Aorta (tissue), 5 donors: Measurements from ENCODE around the gene TGM5. TPM values are rescaled to one million over a fixed set of nuclear protein-coding genes. Genes with fewer than 3 reads are reported as not detected.
A peak's percentile ranks its signal among the peaks of the same experiment; 100 is the strongest.
"Not testable (repeated sequence)": the region's sequence is repeated elsewhere in the genome, so short reads cannot be mapped to it uniquely, and the experiment has no call there.

ENCODE experiments used
- ATAC-seq: fragments of 200-7000 bp; cut with Tn5 transposase; one replicate; pipeline ENCODE4 v1.9.1; 2022; ENCODE audit warnings: moderate library complexity; ENCODE audit not compliant: low FRiP score
- DNase-seq, 2 donors: peaks; one replicate each; pipeline ENCODE4 v3.0.0-alpha.2; 2020
- H3K27ac ChIP-seq, 2 donors: one replicate each; pipeline ENCODE4 v1.5.1; 2013; ENCODE audit warnings: low read length in 2 of 2, mild to moderate bottlenecking in 2 of 2, moderate library complexity in 2 of 2, control low read depth in 1 of 2, inconsistent platforms in 1 of 2, low read depth in 1 of 2
- H3K27me3 ChIP-seq, 2 donors: one replicate each; pipeline ENCODE4 v1.6.1; 2013; ENCODE audit warnings: control low read depth in 1 of 2, low read length in 1 of 2, mild to moderate bottlenecking in 1 of 2, moderate library complexity in 1 of 2; ENCODE audit not compliant: insufficient read depth in 2 of 2, control insufficient read depth in 1 of 2
- H3K36me3 ChIP-seq, 2 donors: one replicate each; pipeline ENCODE4 v1.6.1; 2013; ENCODE audit warnings: control low read depth in 1 of 2, low read length in 1 of 2, mild to moderate bottlenecking in 1 of 2; ENCODE audit not compliant: insufficient read depth in 2 of 2, control insufficient read depth in 1 of 2
- H3K4me1 ChIP-seq, 2 donors: one replicate each; pipeline ENCODE4 v1.6.1; 2013; ENCODE audit warnings: low read length in 2 of 2, control low read depth in 1 of 2, mild to moderate bottlenecking in 1 of 2, moderate library complexity in 1 of 2; ENCODE audit not compliant: insufficient read depth in 2 of 2, control insufficient read depth in 1 of 2
- H3K4me3 ChIP-seq, 2 donors: one replicate each; pipeline ENCODE4 v1.5.1; 2013; ENCODE audit warnings: low read length in 2 of 2, control low read depth in 1 of 2, mild to moderate bottlenecking in 1 of 2
- H3K9me3 ChIP-seq: one replicate; pipeline ENCODE4 v1.6.1; 2013; ENCODE audit warnings: mild to moderate bottlenecking, low read length; ENCODE audit not compliant: control insufficient read depth
- WGBS, 2 donors: extraction: QIAGEN DNeasy Blood & Tissue Kit; methylation state at CpG; one replicate each; pipeline ENCODE4 v1.1.7; 2013; 5-methylcytosine and 5-hydroxymethylcytosine counted together
- intact Hi-C, 2 donors: fragments of 100-400 bp; cut with DNase I; formaldehyde crosslinking; loops; one replicate each; pipeline versions ENCODE4 v1.14.2 to v1.15.0; 2022
- polyA plus RNA-seq, 2 donors: library from polyadenylated mRNA; stranded (reverse); fragments of 200-250 nt; gene quantifications; one replicate each; pipeline ENCODE4 v1.2.3, GENCODE V29; 2013
- total RNA-seq, 2 donors: library from RNA; stranded (reverse); fragmentation: NEBNext Ultra II Directional; extraction: Animal tissue kit (Norgen Biotek cat#: 25700); gene quantifications; one replicate each; pipeline ENCODE4 v1.2.1, GENCODE V29; 2021
- donor health status: healthy with polysubstance abuse.
- donor health status: Bipolar disorder and iron deficiency.
- donor health status: DM: no; HTN: no; CAD: no.
- donor health status: DM: no; HTN: no; CAD: no.
- donor health status: DM: yes; HTN: yes; CAD: no.

TGM5 gene
- total and polyA plus RNA-seq, 4 donors: 0.84 TPM; not detected in 3

DNA sequence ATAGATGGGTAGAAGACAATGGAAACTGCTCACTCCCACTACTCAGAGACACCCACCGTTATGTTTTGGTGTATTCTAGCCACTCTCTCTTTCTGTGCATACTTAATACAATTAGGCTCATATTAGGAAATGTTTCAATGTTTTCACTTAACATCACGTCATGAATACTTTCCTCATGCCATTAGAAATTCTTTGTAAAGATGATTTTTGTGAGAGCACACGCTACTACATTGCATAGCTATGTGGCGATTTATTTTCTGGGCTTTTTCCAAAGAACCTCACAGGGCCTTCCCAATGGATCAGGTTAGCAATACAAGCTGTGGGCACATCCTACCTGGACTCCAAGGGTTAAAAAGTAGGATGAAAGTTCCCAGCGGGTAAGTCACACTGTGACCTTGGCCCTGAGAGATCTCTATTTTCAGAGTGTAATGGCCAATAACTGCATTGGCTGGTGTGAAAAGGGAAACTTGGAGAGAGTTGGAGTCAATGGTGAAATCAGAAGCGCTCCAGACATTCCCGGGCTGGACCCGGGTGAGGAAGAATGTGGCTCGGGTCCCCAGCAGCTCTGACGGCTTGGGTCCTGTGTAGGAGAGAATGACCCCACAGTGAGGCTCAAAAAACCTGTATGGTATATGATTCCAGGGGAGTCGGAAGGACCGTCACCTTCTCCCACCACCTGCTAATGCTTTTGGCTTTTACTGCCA, 25.8 kb upstream of the TGM5 start:
- Histone ChIP-seq H3K27me3 (peaks cover 0 to 2% of the 10 kb centered on the region in 2 donors), H3K4me1 (no peaks in the 10 kb centered on the region), H3K36me3 (no peaks in the 10 kb centered on the region), H3K4me3 (no peak overlapping the region), H3K27ac (no peak overlapping the region), H3K9me3 (no peaks in the 10 kb centered on the region)
- ATAC-seq: peak; percentile 50
- 21 to 26% methylated on average over 12 of the region's 12 CpGs for WGBS, 2 donors
- no peak for DNase-seq
- intact Hi-C loops: no loop called here

DNA sequence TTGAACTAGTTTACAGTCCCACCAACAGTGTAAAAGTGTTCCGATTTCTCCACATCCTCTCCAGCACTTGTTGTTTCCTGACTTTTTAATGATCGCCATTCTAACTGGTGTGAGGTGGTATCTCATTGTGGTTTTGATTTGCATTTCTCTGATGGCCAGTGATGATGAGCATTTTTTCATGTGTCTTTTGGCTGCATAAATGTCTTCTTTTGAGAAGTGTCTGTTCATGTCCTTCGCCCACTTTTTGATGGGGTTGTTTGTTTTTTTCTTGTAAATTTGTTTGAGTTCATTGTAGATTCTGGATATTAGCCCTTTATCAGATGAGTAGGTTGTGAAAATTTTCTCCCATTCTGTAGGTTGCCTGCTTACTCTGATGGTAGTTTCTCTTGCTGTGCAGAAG, 22.9 kb upstream of the TGM5 start:
- H3K4me1 ChIP-seq, H3K36me3 ChIP-seq, H3K9me3 ChIP-seq, H3K4me3 ChIP-seq, H3K27ac ChIP-seq, ATAC-seq, DNase-seq, intact Hi-C loops, H3K27me3 ChIP-seq: not testable (repeated sequence)
- WGBS, 2 donors: 95 to 99% methylated on average over 2 of the region's 3 CpGs

DNA sequence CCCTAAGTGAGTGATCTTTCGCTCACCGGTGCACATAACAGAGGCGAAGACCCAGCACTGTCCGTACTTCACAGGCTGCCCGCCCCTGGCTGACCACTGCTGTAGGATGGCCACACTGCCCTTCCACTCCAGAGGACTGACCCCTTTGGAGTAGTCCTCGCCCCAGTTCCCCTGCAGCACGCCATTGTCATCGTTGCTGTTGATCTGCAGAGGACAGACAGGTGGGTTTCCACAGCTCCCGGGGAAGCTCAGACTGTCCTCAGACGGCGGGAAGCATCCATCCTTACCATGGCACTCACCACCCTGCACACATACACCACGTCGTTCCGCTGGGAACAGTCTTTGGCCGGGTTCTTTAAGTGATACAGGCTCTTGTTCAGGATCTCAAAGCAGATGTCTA, 20.5 kb upstream of the TGM5 start:
- no peak overlapping the region for H3K27ac ChIP-seq
- H3K4me3 ChIP-seq: no peak overlapping the region
- WGBS, 2 donors: 76 to 77% methylated on average over 15 of the region's 15 CpGs
- no peaks in the 10 kb centered on the region for H3K27me3 ChIP-seq
- no peak for ATAC-seq
- no peaks in the 10 kb centered on the region for H3K9me3 ChIP-seq
- no peak for DNase-seq
- no peaks in the 10 kb centered on the region for H3K36me3 ChIP-seq
- no peaks in the 10 kb centered on the region for H3K4me1 ChIP-seq
- intact Hi-C loops: loop anchor here in 1 of 2 donors (2.0 kb wide), 1 partner anchor 62 kb away; no protein-coding TSS in a partner anchor

DNA sequence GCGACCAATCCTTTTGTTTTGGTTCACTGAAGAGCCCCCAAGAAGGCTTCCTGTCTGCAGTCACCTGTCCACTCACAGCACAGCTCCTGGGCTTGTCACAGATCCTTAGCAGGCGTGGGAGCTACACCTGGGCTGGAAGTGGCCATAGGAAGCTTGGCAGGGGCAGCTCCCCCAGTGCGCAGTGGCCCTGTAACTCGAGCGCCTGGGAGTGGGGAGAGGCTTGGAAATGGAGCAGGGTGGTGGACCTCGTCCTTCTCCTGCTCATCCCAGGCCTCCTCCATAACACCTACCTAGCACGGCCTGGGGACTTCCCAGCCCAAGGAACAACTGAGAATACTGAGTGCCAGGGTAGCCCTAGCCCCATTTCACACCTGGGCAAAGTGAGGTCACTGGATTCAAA, 19.3 kb upstream of the TGM5 start:
- intact Hi-C loops: loop anchor here in 1 of 2 donors (2.0 kb wide), 1 partner anchor 61 kb away; no protein-coding TSS in a partner anchor
- H3K9me3 ChIP-seq: no peaks in the 10 kb centered on the region
- no peak overlapping the region for H3K4me3 ChIP-seq
- H3K27me3 ChIP-seq: no peaks in the 10 kb centered on the region
- no peak for ATAC-seq
- DNase-seq: no peak
- no peaks in the 10 kb centered on the region for H3K4me1 ChIP-seq
- 54 to 65% methylated on average over 5 to 7 of the region's 7 CpGs for WGBS, 2 donors
- H3K36me3 ChIP-seq: no peaks in the 10 kb centered on the region
- H3K27ac ChIP-seq: no peak overlapping the region

DNA sequence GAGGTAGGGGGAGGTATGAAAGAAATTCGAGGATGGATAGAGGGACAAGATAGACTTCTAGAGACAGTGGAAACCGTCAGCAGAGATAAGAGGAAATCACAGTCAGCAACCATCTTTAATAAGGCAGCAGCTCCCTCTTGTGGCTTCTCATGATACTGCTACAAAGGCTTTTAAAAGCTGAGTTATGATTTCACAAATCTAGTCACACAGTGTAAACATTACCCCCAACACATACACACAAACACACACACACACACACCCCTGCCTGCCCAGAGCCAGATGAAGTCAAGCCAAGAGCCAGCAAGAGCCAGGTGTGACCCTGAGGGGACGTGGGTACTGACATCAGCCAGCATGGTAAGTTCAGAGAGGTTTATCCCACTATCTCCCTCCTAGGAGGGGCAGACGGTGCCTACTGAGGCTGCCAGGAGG, 18.9 kb upstream of the TGM5 start:
- Histone ChIP-seq H3K4me3 (no peak overlapping the region), H3K27me3 (no peaks in the 10 kb centered on the region), H3K9me3 (no peaks in the 10 kb centered on the region), H3K4me1 (no peaks in the 10 kb centered on the region), H3K36me3 (no peaks in the 10 kb centered on the region), H3K27ac (no peak overlapping the region)
- ATAC-seq (peak; percentile 81), DNase-seq (no peak)
- WGBS, 2 donors: 5 to 6% methylated on average over 4 of the region's 4 CpGs
- intact Hi-C loops: loop anchor here (2.0 kb wide), 1 partner anchor 61 kb away; no protein-coding TSS in a partner anchor

DNA sequence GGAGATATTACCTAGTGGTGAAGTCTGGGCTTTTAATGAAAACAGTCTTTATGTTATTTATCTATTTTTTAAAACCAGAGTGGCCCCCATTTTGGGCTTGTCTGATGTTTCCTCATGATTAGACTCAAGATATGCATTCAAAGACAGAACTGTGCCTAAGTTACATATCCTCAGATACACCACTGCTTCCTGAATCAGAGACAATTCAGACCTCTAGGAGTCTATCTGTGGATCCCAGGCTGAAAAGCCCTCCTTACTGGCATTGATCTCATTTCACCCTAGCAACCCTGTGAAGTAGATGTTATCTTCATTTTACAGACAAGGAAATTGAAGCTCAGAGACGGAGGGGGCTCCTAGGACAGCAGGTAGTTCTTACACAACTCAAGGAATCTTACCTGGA, 16.8 kb upstream of the TGM5 start:
- DNase-seq (no peak), ATAC-seq (no peak)
- Histone ChIP-seq H3K4me1 (no peaks in the 10 kb centered on the region), H3K4me3 (no peak overlapping the region), H3K9me3 (no peaks in the 10 kb centered on the region), H3K27me3 (no peaks in the 10 kb centered on the region), H3K36me3 (no peaks in the 10 kb centered on the region), H3K27ac (no peak overlapping the region)
- intact Hi-C loops: no loop called here
- 85 to 92% methylated on average over 1 of the region's 1 CpG for WGBS, 2 donors

DNA sequence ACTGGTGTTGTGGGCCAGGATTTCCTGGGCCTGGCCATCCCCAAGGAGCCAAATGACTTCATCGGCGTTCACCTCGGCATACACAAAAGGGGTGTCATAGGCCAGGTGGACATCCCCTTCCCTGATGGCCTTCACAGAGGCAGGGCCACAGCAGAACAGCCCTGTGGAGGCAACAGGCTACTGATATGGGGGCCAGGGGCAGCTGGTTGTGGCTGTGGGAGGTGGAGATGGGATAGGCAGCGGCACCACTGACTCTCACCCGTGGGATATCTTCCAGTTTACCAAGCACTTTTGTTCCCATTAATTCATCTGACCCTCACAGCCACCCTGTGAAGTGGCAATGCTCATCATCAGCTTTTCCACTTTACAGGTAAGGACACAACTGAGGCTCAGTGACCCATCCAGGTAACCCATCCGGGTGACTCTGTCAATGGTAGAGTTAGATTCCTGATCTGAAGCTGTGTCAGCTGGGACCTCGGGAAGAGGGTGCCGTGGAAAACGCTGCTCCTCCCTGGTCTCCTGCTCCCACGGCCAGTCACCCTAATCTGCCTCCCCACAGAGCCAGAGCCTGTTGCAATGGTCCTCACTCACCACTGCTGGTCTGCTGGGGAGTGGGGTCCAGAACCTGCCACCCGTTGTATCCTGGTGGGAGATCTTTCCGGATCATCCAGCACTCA, 15.3 kb upstream of the TGM5 start:
- DNase-seq (no peak), ATAC-seq (no peak)
- no peaks in the 10 kb centered on the region for H3K27me3 ChIP-seq
- WGBS, 2 donors: 87 to 90% methylated on average over 12 of the region's 12 CpGs
- H3K4me3 ChIP-seq: no peak overlapping the region
- no peaks in the 10 kb centered on the region for H3K36me3 ChIP-seq
- no peaks in the 10 kb centered on the region for H3K4me1 ChIP-seq
- no peaks in the 10 kb centered on the region for H3K9me3 ChIP-seq
- intact Hi-C loops: no loop called here
- H3K27ac ChIP-seq: no peak overlapping the region

GRCh38 chr15:43280996-43281395, 14.3 kb upstream of the TGM5 start:
- ATAC-seq: no peak
- H3K4me1 ChIP-seq: no peaks in the 10 kb centered on the region
- no peaks in the 10 kb centered on the region for H3K27me3 ChIP-seq
- intact Hi-C loops: no loop called here
- H3K4me3 ChIP-seq: no peak overlapping the region
- no peak overlapping the region for H3K27ac ChIP-seq
- no peaks in the 10 kb centered on the region for H3K9me3 ChIP-seq
- DNase-seq: no peak
- H3K36me3 ChIP-seq: no peaks in the 10 kb centered on the region
- WGBS, 2 donors: 69 to 75% methylated on average over 7 of the region's 7 CpGs

DNA sequence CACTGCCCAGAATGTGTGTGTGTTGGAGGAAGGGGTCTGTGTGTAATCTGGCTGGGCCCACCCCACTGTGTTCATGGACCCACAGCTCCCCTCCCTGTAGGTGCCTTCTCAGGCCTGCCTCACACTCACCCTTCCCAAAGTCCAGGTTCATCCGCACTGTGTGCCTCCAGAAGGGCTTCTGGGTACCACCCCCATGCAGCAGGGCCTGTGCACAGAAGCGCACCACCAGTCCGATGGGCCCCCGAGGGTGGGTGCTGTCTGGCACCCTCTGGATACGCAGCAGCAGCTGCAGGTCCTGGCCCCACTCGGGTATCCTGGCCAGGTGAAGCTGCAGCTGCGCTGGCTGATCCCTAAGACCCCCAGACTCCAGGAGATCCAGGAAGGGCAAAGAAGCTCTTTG, 12.8 kb upstream of the TGM5 start:
- H3K4me3 ChIP-seq: no peak overlapping the region
- intact Hi-C loops: no loop called here
- DNase-seq (no peak), ATAC-seq (peak; percentile 23)
- H3K4me1 ChIP-seq: no peaks in the 10 kb centered on the region
- no peaks in the 10 kb centered on the region for H3K36me3 ChIP-seq
- H3K27ac ChIP-seq: no peak overlapping the region
- H3K9me3 ChIP-seq: no peaks in the 10 kb centered on the region
- no peaks in the 10 kb centered on the region for H3K27me3 ChIP-seq
- WGBS, 2 donors: 87 to 91% methylated on average over 7 of the region's 7 CpGs
